ENCODE measurements around the gene TMEM130.

The TMEM130 gene

DNA sequence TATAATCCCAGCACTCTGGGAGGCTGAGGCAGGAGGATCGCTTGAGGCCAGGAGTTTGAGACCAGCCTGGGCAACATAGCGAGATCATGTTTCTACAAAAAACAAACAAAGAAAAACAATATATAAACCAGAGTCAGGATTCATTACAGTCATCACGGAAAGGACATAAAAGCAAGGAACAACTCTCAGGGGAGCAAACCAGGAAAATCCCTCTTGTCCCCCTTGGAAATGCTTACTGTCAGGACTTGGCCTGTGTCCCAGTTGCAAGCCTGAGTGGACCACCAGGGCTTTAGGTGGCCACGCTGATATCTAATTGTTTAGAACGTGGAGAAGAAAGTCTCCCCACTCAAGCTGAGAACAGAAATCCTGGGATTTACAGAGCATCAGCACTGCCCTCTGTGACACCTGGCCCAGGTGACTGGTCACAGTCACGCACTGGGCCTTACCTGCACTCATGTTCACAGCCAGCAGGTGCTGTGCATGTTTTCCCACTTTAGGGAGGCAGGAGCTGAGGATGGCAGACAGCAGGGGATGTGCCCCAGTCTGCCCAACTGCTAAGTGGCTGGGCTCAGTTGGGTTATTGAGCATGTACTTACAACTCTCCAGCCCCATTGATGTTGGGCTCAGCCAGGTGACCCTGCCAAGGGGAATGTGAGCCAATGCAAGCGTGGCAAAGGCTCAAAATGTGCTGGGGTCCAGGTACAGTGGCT lies 60.9 kb downstream of the TMEM130 start:
- no peak for DNase-seq (ENCODE audit: low read depth in 3 of 3)

DNA sequence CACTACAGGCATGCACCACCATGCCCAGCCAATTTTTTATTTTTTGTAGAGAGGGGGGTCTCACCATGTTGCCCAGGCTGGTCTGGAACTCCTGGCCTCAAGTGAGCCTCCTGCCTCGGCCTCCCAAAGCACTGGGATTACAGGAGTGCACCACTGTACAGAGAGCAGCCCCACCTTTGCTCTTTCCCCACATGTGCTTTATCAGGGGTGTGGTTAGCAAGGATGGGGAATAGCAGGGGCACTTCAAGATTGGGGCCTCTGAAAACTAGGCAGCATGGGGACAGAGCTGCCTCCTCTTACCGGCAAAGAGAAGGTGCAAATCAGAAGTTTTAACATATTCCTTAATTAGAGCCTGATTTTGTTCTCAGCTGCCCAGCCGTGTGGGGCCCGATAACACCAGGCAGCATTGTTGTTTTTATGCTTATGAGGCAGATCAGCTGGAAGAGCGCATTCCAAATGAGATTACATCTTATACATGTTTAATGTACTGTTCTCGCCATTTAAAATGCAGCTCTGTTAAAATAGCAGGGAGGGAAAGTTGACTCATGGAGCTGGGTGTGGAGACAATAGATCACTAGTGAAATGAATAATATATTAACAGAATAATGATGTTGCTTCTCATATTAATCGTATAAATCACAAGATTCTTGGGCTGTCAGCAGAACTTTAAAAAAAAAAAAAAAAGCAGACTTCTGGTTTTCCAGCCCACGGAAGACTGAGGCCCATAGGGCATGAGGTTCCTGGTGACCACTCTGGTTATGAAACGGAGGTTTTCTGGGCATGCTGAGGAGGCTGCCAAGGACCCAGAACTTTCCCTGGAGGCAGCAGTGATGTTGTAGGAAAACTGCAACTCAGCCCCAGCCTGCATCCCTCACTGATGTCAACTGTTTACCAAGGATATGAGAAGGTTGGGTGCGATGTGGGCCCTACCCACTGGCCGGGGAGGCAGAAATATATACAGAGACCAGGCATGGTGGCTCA lies 62.5 kb downstream of the TMEM130 start:
- no peak for DNase-seq (ENCODE audit: low read depth in 3 of 3)

DNA sequence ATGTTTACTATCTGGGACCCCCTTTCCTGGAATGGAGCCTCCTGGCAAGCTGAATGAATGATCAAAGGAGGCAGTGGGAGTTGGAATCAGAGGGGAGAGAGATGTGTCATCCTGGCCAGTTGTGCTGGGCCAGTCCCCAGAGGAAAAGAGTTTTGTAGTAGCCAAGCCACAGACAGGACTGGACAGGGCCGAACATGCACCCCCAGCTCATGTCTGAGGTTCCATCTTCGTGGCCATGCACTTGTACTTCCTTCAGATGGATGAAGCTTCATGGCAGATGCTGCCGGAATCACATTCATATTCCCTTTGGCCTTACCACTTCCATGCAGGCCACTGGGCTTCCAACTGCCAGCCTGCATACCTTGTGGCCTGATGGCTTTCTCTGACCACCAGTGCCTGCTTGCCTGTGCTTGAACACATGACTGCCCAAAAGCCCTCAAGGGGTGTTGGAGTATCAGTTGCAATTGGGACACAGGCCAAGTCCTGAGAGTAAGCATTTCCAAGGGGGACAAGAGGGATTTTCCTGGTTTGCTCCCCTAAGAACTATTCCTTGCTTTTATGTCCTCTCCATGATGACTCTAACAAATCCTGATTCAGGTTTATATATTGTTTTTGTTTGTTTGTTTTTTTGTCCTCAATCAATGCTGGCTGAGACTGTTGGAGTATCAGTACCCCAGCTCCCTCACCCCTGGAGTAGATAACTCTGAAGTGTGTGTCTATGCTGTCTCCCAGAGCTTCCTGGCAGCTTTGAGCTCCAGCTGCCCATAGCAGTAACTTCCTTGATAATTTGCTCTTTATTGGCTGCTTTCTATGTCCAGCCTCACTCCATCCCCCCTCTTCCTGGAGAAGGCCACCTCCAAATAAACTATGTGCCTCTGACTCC lies 63.6 kb downstream of the TMEM130 start:
- no peak for DNase-seq (ENCODE audit: low read depth in 3 of 3)

- no peak for DNase-seq (ENCODE audit: low read depth in 3 of 3)
Observed at GRCh38 chr7:98802781-98803110, 67.1 kb downstream of the TMEM130 start.

- no peak for DNase-seq (ENCODE audit: low read depth in 3 of 3)
Observed at GRCh38 chr7:98802088-98802780, 67.6 kb downstream of the TMEM130 start.

DNA sequence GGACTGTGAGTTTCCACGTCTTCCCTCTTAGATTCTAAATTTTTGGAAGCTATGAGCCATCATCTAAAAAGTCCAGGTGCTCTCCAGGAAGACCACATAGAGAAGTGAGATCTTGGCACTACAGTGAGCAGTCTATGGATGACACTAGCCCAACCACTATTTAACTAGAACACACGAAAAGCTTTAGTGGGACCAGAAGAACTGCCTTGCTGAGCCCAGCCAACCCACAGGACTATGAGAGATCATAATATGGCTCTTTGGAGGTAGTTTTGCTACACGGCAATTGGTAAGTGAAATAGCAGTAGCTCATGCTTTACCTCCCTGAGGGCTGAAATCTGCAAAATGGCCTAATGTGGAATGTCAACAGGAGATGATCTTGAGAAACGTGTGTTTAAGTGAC lies 68.8 kb downstream of the TMEM130 start:
- no peak for DNase-seq (ENCODE audit: low read depth in 3 of 3)

DNA sequence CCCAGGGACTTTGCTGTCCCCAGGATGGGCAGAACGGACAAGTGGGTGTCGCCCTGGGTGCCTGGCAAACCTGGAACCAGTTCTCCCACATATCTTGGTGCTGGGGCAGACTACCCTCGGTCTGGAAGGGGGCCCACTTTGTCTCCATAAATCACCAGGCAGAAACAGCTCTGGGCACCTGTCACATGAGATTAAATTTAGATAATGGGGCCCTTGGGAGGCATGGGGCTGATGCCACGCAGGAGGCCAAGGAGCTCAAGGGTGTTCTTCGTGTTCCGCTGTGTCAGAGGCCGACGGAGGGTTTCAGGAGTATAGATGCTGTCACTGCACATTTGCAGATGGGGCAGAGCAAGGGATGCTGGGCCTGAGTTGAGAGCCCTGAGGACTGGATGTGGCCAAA lies 72.7 kb downstream of the TMEM130 start:
- DNase-seq (ENCODE audit: low read depth in 3 of 3), result no peak

Data from stimulated activated CD4-positive, alpha-beta T cell treated with anti-CD3 and anti-CD28 coated beads, TNF-alpha, amount 100 ng/mL, for 4 hours (primary cell).